ENCODE results near the gene PTPN14. TPM values are rescaled to one million over a fixed set of nuclear protein-coding genes. Genes with fewer than 3 reads are reported as not detected.

Gene PTPN14
- total and polyA plus RNA-seq, 2 of the 4 experiments (the other 2 are of a cell fraction) = 21.5 to 31.7 TPM

DNA sequence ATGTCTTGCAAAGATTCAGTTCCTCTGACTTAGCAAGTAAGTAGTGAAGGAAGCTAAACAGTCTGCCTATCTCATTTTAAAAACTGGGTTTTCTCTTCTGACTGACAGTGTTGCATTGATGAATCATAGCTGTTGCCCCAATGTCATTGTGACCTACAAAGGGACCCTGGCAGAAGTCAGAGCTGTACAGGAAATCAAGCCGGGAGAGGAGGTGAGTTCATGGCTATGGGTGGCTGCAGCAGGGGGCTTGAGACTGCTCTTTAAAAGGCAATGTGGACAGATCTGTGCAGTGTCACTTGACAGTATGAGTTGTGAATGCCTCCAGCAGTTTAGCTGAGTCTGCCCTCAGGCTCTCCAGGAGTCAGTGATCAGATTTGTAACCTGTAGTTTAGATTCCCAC lies 223.9 kb downstream of the PTPN14 start:
- Histone ChIP-seq H3K9ac (ENCODE audit: low read depth, low read length) (no peak overlapping the region), H3K27me3 (ENCODE audit: control insufficient read depth, insufficient read depth, low read length) (no peaks in the 10 kb centered on the region), H2AK5ac (ENCODE audit: low read depth, low read length) (no peak overlapping the region), H4K8ac (ENCODE audit: low read depth in 2 of 2, low read length in 2 of 2) (no peak overlapping the region), H4K91ac (ENCODE audit: insufficient read depth, low read depth, low read length) (no peak overlapping the region), H3K14ac (replicated peaks; ENCODE audit: low read depth, low read length) (no peak overlapping the region), H3K4me2 (ENCODE audit: low read depth, low read length) (no peak overlapping the region), H3K27ac (ENCODE audit: insufficient read depth, low read length) (no peak overlapping the region), H3K18ac (ENCODE audit: low read depth, low read length) (no peak overlapping the region), H2BK20ac (ENCODE audit: low read depth, low read length) (no peak overlapping the region), H3K9me1 (ENCODE audit: insufficient read depth, low read length) (no peaks in the 10 kb centered on the region), H3K36me3 (ENCODE audit: control insufficient read depth, insufficient read depth, low read length) (no peaks in the 10 kb centered on the region), H3K56ac (ENCODE audit: extremely low read depth, insufficient read depth, low read length) (no peak overlapping the region), H3K4me3 (ENCODE audit: insufficient read depth, low read depth, low read length) (no peak overlapping the region), H4K5ac (ENCODE audit: low read depth, low read length) (no peak overlapping the region), H3K9me3 (ENCODE audit: control insufficient read depth, insufficient read depth, low read length) (no peaks in the 10 kb centered on the region), H3K4me1 (ENCODE audit: control insufficient read depth, insufficient read depth, low read length) (no peaks in the 10 kb centered on the region), H2BK120ac (ENCODE audit: low read depth, low read length) (no peak overlapping the region), H2AK9ac (replicated peaks; ENCODE audit: low read depth, low read length, poor library complexity) (no peak overlapping the region), H2BK15ac (ENCODE audit: low read depth, low read length) (no peak overlapping the region), H2BK5ac (ENCODE audit: low read depth, low read length, poor library complexity, severe bottlenecking) (no peak overlapping the region), H4K20me1 (ENCODE audit: insufficient read depth, low read length) (no peaks in the 10 kb centered on the region), H3K4ac (ENCODE audit: low read depth, low read length) (no peak overlapping the region), H3K23ac (ENCODE audit: low read depth, low read length) (no peak overlapping the region), H2AFZ (replicated peaks; ENCODE audit: low read length, poor library complexity) (no peak overlapping the region), H3K79me1 (ENCODE audit: low read depth in 1 of 2, low read length in 2 of 2) (0 out of 4 replicates have a peak, but pooled peaks cover 0 to 2% of the 10 kb centered on the region in 2 experiments)
- 100% methylated on average over 1 of the region's 1 CpG; no CpG with 5 or more reads in 1 of the 2 experiments for WGBS, 2 experiments (ENCODE audit: extremely low coverage in 2 of 2, insufficient read length in 1 of 2)
- ChIA-PET CTCF (interaction anchor here (0.6 to 7.9 kb wide), 10 partner anchors 10 to 297 kb away, joined by 3 to 79 read pairs (median 9); no protein-coding TSS in a partner anchor), POLR2A (ENCODE audit: unreplicated experiment) (no interaction called here)
- no peak for TF ChIP-seq CEBPB (IDR thresholded peaks at IDR 0.05; ENCODE audit: low read depth, low read length)
- no peak for TF ChIP-seq BHLHE40 (IDR thresholded peaks at IDR 0.05; ENCODE audit: low read depth, low read length)
- TF ChIP-seq POLR2A (IDR thresholded peaks at IDR 0.05; ENCODE audit: low read depth, low read length) = no peak
- TF ChIP-seq NFE2L2 (IDR thresholded peaks at IDR 0.05; ENCODE audit: low read depth, low read length) = no peak
- TF ChIP-seq CHD1 (IDR thresholded peaks at IDR 0.05; ENCODE audit: low read depth, low read length) = no peak
- ATAC-seq (ENCODE audit: low read depth) (no peak), DNase-seq (no peak)
- dilution Hi-C loops (cut with HindIII; ENCODE audit: low sequenced_read_pairs, unreplicated experiment) = no loop called here
- intact Hi-C loops (cut with micrococcal nuclease) = loop anchor here (5.0 to 10.0 kb wide), 2 partner anchors 1083 to 1205 kb away; no protein-coding TSS in a partner anchor
- in situ Hi-C loops (cut with MboI; ENCODE audit: low sequenced_read_pairs) = no loop called here
- BruUV-seq (replicated peaks) = no TSS peak

All from IMR-90 (cell line).